NT2/D1 (cell line): ENCODE results near the gene SCGN.
"Not testable (repeated sequence)": the region's sequence is repeated elsewhere in the genome, so short reads cannot be mapped to it uniquely, and the experiment has no call there.

ENCODE experiments used
- DNase-seq: peaks from one replicate; pipeline ENCODE4 v3.0.0-alpha.2; 2011; ENCODE audit warnings: low read depth, low spot score
- H3K27me3 ChIP-seq: 2 replicates; pipeline ENCODE4 v1.6.0; 2011; ENCODE audit warnings: mild to moderate bottlenecking; ENCODE audit not compliant: insufficient read length, insufficient read depth
- H3K36me3 ChIP-seq: 2 replicates; pipeline ENCODE4 v1.6.1; 2011; ENCODE audit warnings: mild to moderate bottlenecking, low read length, mixed read lengths; ENCODE audit not compliant: insufficient read depth, insufficient read length
- H3K4me1 ChIP-seq: 2 replicates; pipeline ENCODE4 v1.5.1; 2011; ENCODE audit not compliant: insufficient read depth, insufficient read length
- H3K4me3 ChIP-seq: 2 replicates; pipeline ENCODE4 v1.5.1; 2011; ENCODE audit warnings: low read depth; ENCODE audit not compliant: insufficient read length
- H3K9ac ChIP-seq: 2 replicates; pipeline ENCODE4 v1.6.0; 2011; ENCODE audit warnings: low read depth; ENCODE audit not compliant: insufficient read length
- H3K9me3 ChIP-seq: 2 replicates; pipeline ENCODE4 v1.5.1; 2011; ENCODE audit warnings: mild to moderate bottlenecking, low read length; ENCODE audit not compliant: insufficient read depth
- SUZ12 ChIP-seq: IDR thresholded peaks from 2 replicates; pipeline ENCODE4 v1.6.1; 2011; ENCODE audit not compliant: insufficient read length, insufficient read depth; ENCODE audit errors: extremely low read depth
- YY1 ChIP-seq: IDR thresholded peaks from 2 replicates; pipeline ENCODE4 v1.6.1; 2011; ENCODE audit not compliant: insufficient read length, insufficient read depth
- ZNF274 ChIP-seq: IDR thresholded peaks from 2 replicates; pipeline ENCODE4 v1.6.1; 2011; ENCODE audit warnings: mild to moderate bottlenecking, low read depth, low read length

The SCGN gene

GRCh38 chr6:25745836-25746235 is 93.8 kb downstream of the SCGN start:
- Histone ChIP-seq H3K4me1 (no peaks in the 10 kb centered on the region), H3K9ac (no peak overlapping the region), H3K4me3 (no peak overlapping the region), H3K27me3 (no peaks in the 10 kb centered on the region), H3K36me3 (no peaks in the 10 kb centered on the region), H3K9me3 (peaks cover 4% of the 10 kb centered on the region; the same call in 1 of the 2 replicates)
- TF ChIP-seq YY1 = no peak
- no peak for TF ChIP-seq SUZ12
- no peak for TF ChIP-seq ZNF274
- no peak for DNase-seq

- no peak for TF ChIP-seq SUZ12
- TF ChIP-seq ZNF274 = no peak
- TF ChIP-seq YY1 = no peak
- Histone ChIP-seq H3K9me3 (peaks cover 1% of the 10 kb centered on the region; the same call in 1 of the 2 replicates), H3K4me3 (no peak overlapping the region), H3K36me3 (no peaks in the 10 kb centered on the region), H3K4me1 (no peaks in the 10 kb centered on the region), H3K9ac (no peak overlapping the region), H3K27me3 (no peaks in the 10 kb centered on the region)
- no peak for DNase-seq
These were observed 95.0 kb downstream of the SCGN start for GRCh38 chr6:25746968-25747367.

- Histone ChIP-seq H3K27me3 (no peaks in the 10 kb centered on the region), H3K9ac (no peak overlapping the region), H3K4me3 (no peak overlapping the region), H3K4me1 (no peaks in the 10 kb centered on the region), H3K9me3 (no peaks in the 10 kb centered on the region), H3K36me3 (no peaks in the 10 kb centered on the region)
- DNase-seq = no peak
- TF ChIP-seq ZNF274 (no peak), YY1 (no peak), SUZ12 (no peak)
These were observed 95.5 kb downstream of the SCGN start for GRCh38 chr6:25747477-25747876.

GRCh38 chr6:25748049-25748448 is 96.0 kb downstream of the SCGN start:
- H3K4me1 ChIP-seq = no peaks in the 10 kb centered on the region
- TF ChIP-seq SUZ12 = no peak
- no peak for TF ChIP-seq ZNF274
- no peak for TF ChIP-seq YY1
- H3K36me3 ChIP-seq = no peaks in the 10 kb centered on the region
- no peak for DNase-seq
- H3K9me3 ChIP-seq = no peaks in the 10 kb centered on the region
- no peak overlapping the region for H3K4me3 ChIP-seq
- H3K27me3 ChIP-seq = no peaks in the 10 kb centered on the region
- H3K9ac ChIP-seq = no peak overlapping the region

GRCh38 chr6:25748601-25749517 is 96.8 kb downstream of the SCGN start:
- H3K4me1 ChIP-seq, DNase-seq, H3K27me3 ChIP-seq, H3K36me3 ChIP-seq, H3K4me3 ChIP-seq, H3K9me3 ChIP-seq, H3K9ac ChIP-seq: not testable (repeated sequence)

GRCh38 chr6:25749837-25750236 is 97.8 kb downstream of the SCGN start:
- DNase-seq = no peak
- Histone ChIP-seq H3K4me3 (no peak overlapping the region), H3K4me1 (no peaks in the 10 kb centered on the region), H3K9me3 (no peaks in the 10 kb centered on the region), H3K36me3 (no peaks in the 10 kb centered on the region), H3K27me3 (no peaks in the 10 kb centered on the region), H3K9ac (no peak overlapping the region)
- no peak for TF ChIP-seq SUZ12
- no peak for TF ChIP-seq ZNF274
- no peak for TF ChIP-seq YY1

GRCh38 chr6:25750906-25751305 is 98.9 kb downstream of the SCGN start:
- H3K36me3 ChIP-seq = no peaks in the 10 kb centered on the region
- no peak for DNase-seq
- H3K4me1 ChIP-seq = no peaks in the 10 kb centered on the region
- no peak overlapping the region for H3K4me3 ChIP-seq
- H3K27me3 ChIP-seq = no peaks in the 10 kb centered on the region
- no peaks in the 10 kb centered on the region for H3K9me3 ChIP-seq
- no peak overlapping the region for H3K9ac ChIP-seq
- TF ChIP-seq YY1 (no peak), ZNF274 (no peak), SUZ12 (no peak)
